H4 (cell line): ENCODE results near the gene SLC24A4. TPM values are rescaled to one million over a fixed set of nuclear protein-coding genes. Genes with fewer than 3 reads are reported as not detected.

ENCODE experiments used
- DNase-seq: peaks from one replicate; pipeline ENCODE4 v3.0.0-alpha.2; 2015; ENCODE audit warnings: low spot score
- total RNA-seq: library from RNA; depleted of rRNA; stranded (reverse); fragments of >200 nt; shearing (Covaris generic); gene quantifications from 2 replicates; pipeline ENCODE4 v1.2.3, GENCODE V29; 2014

SLC24A4 gene
- total RNA-seq, 1 experiment from 2014 or later, result not detected

GRCh38 chr14:92475451-92476187, 152.7 kb downstream of the SLC24A4 start:
- DNase-seq, result no peak

GRCh38 chr14:92480856-92481255, 157.9 kb downstream of the SLC24A4 start:
- DNase-seq, result no peak

DNA sequence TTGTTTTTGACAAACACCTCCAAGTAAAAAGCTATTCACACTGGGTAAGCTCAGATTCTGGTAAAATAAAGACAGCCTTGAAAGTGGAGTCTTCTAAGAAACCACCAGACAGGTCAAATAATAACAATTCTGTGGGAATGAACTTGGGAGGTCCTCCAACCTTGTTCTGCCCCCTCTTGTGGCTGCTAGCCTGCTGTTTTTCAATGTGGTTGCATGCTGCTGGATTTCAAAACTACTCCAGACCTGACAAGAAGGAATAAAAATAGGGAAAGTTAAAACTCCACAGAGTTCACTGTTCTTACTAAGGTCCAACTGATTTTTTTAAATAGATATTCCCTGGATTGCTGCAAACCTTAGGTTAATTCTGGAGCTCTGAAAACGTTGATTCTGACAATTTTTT, 158.4 kb downstream of the SLC24A4 start:
- DNase-seq, result no peak

- no peak for DNase-seq
Observed at GRCh38 chr14:92481811-92482555, 159.0 kb downstream of the SLC24A4 start.

GRCh38 chr14:92482621-92483319, 159.8 kb downstream of the SLC24A4 start:
- no peak for DNase-seq

GRCh38 chr14:92484132-92484823, 161.3 kb downstream of the SLC24A4 start:
- DNase-seq, result no peak

DNA sequence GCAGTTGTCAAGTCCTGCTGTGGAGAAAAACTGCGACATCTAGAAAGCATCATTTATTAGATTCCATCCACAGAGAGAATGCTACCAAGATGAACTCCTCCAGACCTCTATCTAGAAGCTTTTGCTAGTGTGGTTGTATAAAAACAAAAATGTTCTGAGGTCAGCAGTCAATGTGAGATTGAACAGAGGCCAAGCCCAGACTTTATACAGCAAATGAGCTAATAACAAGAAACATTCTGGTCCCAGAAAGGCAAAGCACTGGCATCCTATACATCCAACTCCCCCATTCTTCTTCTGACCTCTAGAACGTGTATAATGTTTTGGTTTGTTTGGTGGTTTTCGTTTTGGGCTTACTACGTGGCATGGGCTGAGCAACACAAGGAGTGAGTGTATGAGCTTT, 163.9 kb downstream of the SLC24A4 start:
- DNase-seq, result no peak

DNA sequence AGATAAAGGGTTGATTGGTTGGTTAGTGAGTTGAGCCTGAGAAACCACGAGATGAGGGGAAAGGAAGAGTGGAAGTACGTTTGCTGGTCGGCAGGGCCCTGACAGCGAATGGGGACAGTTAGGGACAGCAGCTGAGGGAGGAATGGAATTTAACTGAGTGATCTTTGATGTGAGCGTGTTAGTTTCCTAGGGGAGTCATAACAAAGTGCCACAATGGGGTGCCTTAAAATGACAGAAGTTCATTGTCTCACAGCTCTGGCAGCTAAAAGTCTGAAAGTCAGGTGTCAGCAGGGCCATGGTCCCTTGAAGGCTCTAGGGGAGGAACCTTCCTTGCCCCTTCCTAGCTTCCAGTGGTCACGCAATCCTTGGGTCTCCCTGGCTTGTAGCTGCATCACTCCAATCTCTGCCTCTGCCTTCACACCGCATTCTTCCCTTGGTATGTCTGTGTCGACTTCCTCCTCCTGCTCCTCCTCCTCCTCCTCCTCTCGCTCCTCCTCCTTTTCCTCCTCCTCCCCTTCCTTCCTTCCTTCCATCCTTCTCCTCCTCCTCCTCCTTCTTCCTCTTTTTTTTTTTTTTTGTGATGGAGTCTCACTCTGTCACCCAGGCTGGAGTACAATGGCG, 164.7 kb downstream of the SLC24A4 start:
- DNase-seq, result no peak

DNA sequence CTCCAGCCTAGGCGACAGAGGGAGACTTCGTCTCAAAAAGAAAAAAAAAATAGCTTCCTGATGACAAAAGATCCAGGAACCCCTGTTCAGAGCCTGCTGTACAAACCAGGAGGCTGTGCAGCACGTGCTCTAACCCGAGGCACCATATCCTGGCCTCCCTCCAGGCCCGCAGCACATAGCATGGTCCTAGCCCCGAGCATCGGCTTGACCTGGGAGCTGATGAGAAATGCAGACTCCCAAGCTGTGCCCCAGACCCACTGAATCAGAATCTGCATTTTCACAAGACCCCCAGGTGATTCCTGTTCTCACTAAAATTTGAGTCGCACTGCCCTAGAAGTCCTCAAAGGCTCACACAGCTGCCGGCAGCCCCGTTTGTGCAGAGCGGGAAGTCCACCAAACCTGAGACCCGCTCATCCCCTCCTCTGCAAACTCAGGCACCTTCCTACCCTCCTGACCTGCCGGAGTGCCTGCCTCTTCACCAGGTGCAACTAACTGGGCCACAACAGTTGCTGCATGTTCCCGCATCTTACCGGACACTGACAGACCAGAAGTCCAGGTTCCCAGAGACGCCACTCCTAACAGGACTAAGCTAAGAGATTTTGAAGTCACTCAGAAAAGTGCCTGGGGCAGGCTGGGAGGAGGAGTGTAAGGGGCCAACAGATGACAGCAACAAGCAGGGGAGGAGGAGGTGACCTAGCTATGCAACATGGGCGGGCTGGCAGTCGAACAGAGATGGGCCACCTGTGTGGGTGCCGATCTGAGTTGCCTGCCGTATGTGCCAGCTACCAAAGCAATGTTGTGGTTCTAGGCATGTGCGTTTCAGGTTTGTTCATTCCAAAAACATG, 166.7 kb downstream of the SLC24A4 start:
- no peak for DNase-seq

- no peak for DNase-seq
Observed at GRCh38 chr14:92490239-92490959, 167.4 kb downstream of the SLC24A4 start.

GRCh38 chr14:92491782-92492181, 168.8 kb downstream of the SLC24A4 start:
- DNase-seq, result no peak

- no peak for DNase-seq
Observed at GRCh38 chr14:92492258-92492657, 169.3 kb downstream of the SLC24A4 start.

DNA sequence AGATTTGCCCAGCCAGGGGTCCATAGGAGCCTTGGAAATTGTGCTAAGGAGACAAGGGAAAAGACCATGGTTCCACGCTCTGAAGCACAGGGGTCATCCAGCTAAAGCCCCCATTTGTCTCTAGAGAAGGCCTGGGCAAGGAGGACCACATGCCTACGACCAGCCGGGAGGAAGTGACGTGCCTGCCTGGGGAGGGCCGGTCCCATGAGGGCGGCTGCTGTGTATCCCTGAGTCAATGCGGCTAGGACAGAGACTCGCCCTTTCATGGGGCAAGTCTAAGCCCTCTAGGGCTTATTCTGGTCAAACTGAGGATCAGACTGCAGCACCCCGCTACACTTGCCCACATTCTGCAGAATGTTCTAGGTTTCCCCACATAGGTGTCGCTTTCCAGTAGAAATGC, 170.1 kb downstream of the SLC24A4 start:
- no peak for DNase-seq

- no peak for DNase-seq
Observed at GRCh38 chr14:92493492-92493891, 170.5 kb downstream of the SLC24A4 start.

GRCh38 chr14:92494512-92494911, 171.5 kb downstream of the SLC24A4 start:
- DNase-seq, result no peak

GRCh38 chr14:92495027-92495426, 172.1 kb downstream of the SLC24A4 start:
- DNase-seq, result no peak

DNA sequence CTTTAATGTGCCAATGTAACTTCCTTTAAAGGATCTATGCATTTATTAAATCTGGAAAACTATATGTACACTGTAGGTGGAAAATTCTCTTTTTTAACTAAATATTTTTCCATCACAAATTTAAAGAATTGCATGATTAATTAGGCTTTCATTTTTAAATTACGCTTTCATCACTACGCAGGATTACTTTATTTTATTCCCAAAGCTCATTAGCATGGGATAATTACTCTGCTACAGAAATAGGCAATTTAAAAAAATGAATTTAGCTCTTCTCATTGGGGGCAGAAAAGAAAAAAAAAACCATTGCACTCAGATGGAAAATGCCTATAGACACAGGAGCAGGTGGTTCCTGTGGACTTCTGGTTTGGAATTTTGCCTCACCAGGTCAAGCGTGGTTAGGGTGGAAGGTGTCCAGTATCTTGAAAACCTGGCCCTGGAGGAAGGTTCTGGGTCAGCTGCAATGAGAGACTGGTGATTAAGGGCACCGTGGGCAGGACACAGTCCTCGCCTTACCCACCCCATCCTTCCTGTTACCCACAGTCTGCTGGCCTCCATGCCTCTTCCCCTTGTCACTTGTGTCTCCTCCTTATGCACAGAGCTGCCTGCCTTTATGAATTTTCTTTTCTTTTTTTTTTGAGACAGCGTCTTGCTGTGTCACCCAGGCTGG, 173.4 kb downstream of the SLC24A4 start:
- no peak for DNase-seq

DNA sequence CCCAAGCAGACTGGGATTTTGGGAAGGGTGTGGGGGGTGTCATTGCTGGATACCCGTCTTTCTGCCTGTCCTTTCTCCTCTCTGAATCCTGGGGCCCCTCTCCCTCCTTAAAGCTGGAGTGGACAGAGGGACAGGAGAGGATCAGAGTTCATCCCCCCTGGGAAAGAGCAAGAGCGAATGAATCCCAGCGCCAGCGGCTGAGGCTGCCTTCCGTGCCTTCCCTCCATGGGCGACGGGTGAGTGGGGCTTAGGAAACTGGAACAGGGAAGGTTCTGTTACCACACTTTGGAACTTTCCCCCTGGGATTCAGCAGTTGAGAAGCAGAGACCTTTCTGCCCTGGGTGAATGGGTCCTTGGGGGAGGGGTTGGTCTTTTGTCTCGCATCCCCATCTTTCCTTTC, 174.4 kb downstream of the SLC24A4 start:
- DNase-seq, result no peak

DNA sequence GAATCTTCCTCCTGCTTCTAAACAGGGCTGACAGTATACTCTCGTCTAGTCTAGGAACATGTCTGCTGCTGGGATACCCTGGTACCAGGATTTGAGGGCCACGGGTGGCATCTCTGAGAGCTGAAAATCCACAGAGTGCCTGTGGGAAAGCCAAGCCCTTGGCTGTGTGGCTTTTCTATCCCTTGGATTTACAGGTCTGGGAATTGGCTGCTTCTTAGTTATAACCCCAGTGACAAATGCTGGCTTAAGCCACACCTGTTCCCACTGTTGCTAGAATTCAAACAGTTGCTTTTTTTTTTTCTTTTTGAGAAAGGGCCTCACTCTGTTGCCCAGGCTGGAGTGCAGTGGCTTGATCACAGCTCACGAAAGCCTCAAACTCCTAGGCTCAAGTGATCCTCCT, 176.3 kb downstream of the SLC24A4 start:
- DNase-seq, result no peak
